ENCODE results near the gene NALF2.

DNA sequence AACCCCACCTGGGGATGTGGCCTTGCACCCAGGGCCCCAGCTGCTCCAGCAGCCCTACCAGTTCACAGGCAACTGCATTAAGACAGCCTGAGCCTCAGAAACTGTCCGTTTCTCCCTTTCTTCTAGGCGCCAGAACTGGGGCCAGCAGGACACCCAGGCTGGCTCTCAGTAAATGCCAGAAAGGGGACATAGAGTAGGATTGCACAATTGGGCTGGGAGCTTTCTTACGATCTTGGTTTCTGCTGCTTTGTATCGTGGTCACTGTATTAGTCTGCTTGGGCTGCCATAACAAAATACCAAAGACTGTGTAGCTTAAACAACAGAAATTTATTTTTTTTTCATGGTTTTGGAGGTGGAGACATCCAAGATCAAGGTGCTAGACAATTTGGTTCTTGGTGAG, 48.4 kb downstream of the NALF2 start:
- TF ChIP-seq, protein P1, sequence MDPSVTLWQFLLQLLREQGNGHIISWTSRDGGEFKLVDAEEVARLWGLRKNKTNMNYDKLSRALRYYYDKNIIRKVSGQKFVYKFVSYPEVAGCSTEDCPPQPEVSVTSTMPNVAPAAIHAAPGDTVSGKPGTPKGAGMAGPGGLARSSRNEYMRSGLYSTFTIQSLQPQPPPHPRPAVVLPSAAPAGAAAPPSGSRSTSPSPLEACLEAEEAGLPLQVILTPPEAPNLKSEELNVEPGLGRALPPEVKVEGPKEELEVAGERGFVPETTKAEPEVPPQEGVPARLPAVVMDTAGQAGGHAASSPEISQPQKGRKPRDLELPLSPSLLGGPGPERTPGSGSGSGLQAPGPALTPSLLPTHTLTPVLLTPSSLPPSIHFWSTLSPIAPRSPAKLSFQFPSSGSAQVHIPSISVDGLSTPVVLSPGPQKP (IDR thresholded peaks at IDR 0.05; ENCODE audit: low read depth, low read length), result no peak
- TF ChIP-seq, protein P2, sequence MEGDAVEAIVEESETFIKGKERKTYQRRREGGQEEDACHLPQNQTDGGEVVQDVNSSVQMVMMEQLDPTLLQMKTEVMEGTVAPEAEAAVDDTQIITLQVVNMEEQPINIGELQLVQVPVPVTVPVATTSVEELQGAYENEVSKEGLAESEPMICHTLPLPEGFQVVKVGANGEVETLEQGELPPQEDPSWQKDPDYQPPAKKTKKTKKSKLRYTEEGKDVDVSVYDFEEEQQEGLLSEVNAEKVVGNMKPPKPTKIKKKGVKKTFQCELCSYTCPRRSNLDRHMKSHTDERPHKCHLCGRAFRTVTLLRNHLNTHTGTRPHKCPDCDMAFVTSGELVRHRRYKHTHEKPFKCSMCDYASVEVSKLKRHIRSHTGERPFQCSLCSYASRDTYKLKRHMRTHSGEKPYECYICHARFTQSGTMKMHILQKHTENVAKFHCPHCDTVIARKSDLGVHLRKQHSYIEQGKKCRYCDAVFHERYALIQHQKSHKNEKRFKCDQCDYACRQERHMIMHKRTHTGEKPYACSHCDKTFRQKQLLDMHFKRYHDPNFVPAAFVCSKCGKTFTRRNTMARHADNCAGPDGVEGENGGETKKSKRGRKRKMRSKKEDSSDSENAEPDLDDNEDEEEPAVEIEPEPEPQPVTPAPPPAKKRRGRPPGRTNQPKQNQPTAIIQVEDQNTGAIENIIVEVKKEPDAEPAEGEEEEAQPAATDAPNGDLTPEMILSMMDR (IDR thresholded peaks at IDR 0.05), result no peak
- TF ChIP-seq CHD4 (IDR thresholded peaks at IDR 0.05; ENCODE audit: borderline replicate concordance), result no peak
- no peak for TF ChIP-seq EP300 (IDR thresholded peaks at IDR 0.05)
- TF ChIP-seq RNF2 (IDR thresholded peaks at IDR 0.05; ENCODE audit: borderline replicate concordance, low read depth), result no peak
- no peak for TF ChIP-seq RARB (CRISPR knock-in tag; IDR thresholded peaks at IDR 0.05)
- no peak for TF ChIP-seq POLR2A (IDR thresholded peaks at IDR 0.05; ENCODE audit: low read length)
- TF ChIP-seq RAD21 (conservative IDR thresholded peaks at IDR 0.05 in 1 of 2, IDR thresholded peaks at IDR 0.05 in 1 of 2), result no peak
- no peak for TF ChIP-seq PHF8 (IDR thresholded peaks at IDR 0.05; ENCODE audit: borderline replicate concordance, low read depth)
- TF ChIP-seq MAFK (IDR thresholded peaks at IDR 0.05; ENCODE audit: partially characterized antibody), result no peak
- TF ChIP-seq MYC (IDR thresholded peaks at IDR 0.05; ENCODE audit: borderline replicate concordance, low read length), result no peak
- TF ChIP-seq, protein P3, sequence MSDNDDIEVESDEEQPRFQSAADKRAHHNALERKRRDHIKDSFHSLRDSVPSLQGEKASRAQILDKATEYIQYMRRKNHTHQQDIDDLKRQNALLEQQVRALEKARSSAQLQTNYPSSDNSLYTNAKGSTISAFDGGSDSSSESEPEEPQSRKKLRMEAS (IDR thresholded peaks at IDR 0.05), result no peak

Measured in A549 (cell line).